HCT116 (cell line): ENCODE results near the gene SLC25A20.

ENCODE experiments used
- CTCF ChIP-seq, 3 experiments: fragments of 200-600 bp in 1 of 3; sonication (generic) in 1 of 3; IDR thresholded peaks in 2 of 3; conservative IDR thresholded peaks in 1 of 3; 2 replicates each; pipeline ENCODE4 v1.5.1; 2012 to 2017; ENCODE audit warnings: low read depth in 2 of 3, low read length in 2 of 3, antibody characterized with exemption in 1 of 3, borderline replicate concordance in 1 of 3, control low read depth in 1 of 3, mild to moderate bottlenecking in 1 of 3, mixed read lengths in 1 of 3, mixed run types in 1 of 3, moderate library complexity in 1 of 3; ENCODE audit not compliant: insufficient read depth in 1 of 3
- SRF ChIP-seq: IDR thresholded peaks from 2 replicates; pipeline ENCODE4 v1.6.1; 2012; ENCODE audit warnings: low read depth

- TF ChIP-seq CTCF (IDR thresholded peaks at IDR 0.05 in 2 of 3, conservative IDR thresholded peaks at IDR 0.05 in 1 of 3; ENCODE audit: borderline replicate concordance in 1 of 3, insufficient read depth in 1 of 3, low read depth in 2 of 3, low read length in 2 of 3) (no peak), SRF (no peak)
Measured at GRCh38 chr3:48896936-48897335, 1.7 kb downstream of the SLC25A20 start.
